GOT3 (cell line): ENCODE results near the gene STK25.

Experiments
- DNase-seq: peaks from one replicate; lab custom pipeline; 2025; ENCODE audit warnings: mixed read lengths; lab: John Stamatoyannopoulos, UW

The STK25 gene

DNA sequence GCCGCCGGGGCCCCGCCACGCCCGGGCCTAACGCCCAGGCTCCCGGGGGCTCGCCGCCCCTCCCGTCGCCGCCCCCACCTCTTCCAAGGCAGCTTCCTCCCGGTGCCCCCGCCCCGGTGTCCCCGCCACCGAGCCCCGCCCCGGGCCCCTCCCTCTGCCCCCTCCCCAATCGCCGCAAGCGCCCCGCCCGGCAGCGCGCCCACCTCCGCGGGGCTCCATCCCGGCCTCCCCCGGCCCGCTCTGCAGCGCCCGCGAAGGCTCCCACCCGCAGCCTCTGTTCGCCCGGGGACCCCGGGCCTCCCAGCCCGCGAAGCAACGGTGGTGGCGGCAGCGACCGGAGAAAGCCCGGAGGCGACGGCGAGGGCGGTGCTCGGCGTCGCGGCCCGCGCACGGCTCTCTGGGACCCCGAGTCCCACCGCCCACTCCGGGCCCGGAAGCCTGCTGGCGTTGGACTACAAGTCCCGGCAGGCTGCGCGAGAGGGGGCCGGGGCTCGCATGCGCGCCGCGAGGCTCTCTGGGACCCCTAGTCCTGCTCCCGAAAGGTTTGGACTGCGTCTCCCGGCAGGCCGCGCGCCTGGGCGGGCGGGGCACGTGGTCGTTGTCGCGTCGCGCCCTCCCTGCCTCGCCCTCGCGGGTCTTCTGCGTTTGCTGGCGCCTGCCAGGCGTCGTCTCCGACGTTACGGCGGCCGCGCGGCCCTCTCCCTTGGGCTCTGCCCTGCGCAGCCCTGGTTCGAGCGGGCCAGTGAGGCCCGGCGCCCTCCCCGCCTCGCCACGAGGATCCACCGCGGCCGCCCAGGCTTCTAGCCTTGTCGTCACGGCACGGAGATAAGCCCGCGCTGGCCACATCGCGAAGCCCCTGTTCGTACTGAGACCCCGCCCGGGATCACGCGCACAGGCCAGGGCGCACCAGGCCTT, at the start of gene STK25:
Gene STK25 (minus strand): TSS at position 345 of the 915 bp plus-strand sequence. CDS start 549 bp downstream, outside the sequence.
- DNase-seq, result peak; percentile 84

DNA sequence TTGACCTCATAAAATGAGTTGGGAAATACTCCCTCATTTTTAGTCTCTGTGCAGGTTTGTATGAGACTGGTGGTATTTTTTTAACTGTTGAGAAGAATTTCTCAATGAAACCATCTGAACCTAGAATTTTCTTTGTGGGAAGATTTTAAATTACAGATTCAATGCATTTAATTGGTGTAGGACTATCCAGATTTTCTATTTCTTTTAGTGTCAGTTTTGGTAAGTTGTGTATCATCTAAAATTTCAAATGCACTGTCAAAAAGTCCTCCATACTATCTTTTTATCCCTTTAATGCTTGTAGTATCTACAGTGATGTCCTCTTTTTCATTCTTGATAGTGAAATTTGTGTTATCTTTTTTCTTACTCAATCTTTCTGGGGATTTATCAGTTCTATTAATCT, 48.4 kb upstream of the STK25 start:
- no peak for DNase-seq

DNA sequence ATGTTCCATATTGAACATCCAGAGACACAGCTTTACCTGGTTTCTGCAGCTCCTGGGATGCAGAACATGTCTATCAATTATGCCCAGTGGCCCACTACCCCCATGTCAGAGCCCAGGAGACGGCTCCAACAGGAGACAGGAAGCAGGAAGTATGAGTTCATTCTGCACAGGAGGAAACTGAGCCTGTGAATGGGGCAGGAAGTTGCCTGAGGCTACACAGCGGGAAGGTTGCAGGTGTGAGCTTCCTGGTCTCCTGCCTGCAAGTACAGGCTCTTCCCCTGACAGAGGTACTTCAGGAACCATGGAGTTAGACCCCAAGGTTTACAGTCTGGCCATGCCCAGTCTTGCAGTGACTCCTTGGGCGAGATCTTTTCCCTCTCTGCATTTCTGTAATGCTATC, 47.3 kb upstream of the STK25 start:
- no peak for DNase-seq

DNA sequence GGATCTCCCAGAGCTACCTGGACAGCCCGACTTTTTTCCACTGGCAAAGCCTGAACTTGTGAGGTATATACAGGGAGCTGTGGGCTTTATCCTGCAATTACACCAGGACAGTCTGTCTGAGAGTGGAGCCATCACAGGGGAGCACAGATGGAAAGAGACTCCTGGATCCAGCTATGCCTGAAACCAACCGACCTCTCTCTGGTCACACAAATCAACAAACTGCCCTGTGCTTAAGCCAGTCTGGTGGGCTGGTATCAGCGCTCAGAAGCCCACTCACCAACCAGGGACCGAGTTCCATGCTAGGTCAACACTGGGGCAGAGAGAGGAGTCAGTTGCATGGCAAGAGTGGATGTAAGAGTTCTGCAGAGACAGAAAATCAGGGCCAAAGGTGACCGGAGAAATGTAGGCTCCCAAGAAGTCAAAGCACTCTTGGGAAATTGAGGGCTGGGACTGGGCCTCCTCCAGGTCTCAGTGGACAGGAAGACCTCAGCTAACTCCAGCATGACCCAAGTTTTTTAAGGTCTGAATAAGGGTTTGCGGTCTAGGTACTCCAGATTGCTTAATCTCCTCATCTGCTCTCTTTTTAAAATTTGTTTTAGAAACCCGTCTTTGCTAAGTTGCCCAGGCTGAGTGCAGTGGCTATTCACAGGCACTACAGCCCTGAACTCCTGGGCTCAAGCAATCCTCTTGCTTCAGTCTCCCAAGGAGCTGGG, 46.4 kb upstream of the STK25 start:
- DNase-seq, result no peak

DNA sequence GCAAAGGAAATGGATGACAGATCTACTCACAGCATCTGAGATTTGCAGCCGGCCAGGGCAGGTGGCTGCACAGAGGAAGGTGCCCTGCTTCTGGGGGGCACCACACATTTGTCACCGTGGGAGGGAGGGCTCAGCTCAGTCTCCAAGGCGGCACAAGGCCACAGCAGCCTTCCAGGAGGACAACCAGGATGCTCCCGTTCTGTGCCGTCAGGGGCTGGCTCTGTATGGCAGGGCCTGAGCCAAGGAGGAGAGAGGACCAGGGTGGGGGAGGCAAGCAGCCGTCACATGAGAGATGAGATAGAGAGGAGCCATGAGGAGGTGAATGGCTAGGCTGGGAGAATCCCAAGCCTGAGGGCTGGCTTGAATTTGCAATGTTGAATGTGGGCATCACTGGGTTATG, 45.6 kb upstream of the STK25 start:
- DNase-seq, result no peak

DNA sequence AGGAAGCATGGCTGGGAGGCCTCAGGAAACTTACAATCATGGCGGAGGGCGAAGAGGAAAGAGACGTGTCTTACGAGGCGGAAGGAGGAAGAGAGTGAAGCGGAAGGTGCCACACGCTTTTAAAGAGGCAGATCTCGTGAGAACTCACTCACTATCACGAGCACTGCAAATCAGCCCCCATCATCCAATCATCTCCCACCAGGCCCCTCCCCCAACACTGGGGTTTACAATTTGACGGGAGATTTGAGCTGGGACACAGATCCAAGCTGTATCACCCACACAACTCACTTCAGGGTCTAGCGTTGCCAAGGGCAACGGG, 45.1 kb upstream of the STK25 start:
- no peak for DNase-seq

DNA sequence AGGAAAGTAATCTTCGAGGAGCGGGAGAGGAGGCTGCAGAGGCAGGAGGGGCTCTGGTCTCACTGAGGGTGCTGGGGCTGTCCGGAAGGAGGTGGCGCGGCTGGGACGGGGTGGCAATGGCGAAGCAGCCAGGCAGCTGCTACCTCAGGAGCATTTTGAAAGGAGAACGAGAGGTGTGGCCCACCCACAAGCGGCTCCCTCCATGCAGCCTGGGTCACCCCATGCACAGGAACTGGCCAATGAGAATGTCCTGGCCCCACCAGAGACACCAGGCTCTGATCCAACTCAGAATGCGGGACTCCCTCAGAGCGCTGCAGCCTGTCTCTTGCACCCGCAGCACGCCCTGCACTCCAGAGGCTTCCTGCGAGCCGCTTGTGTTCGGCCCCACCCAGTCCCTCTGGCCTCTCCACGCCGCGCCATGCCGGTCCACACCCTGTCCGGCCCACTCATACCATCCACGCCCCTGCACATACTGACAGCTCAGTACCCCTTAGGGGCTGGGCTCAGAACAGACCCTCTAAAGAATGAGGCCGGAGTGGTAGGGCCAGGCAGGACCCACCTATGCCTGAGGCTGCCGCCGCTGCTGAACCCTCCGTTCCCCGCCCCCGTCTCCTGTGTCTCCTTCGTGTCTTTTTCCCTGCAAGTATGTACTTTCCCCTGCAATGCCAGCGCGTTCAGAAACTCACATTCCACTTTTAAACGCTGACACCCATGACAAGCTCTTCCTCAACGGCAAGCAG, 43.8 kb upstream of the STK25 start:
- DNase-seq, result no peak

DNA sequence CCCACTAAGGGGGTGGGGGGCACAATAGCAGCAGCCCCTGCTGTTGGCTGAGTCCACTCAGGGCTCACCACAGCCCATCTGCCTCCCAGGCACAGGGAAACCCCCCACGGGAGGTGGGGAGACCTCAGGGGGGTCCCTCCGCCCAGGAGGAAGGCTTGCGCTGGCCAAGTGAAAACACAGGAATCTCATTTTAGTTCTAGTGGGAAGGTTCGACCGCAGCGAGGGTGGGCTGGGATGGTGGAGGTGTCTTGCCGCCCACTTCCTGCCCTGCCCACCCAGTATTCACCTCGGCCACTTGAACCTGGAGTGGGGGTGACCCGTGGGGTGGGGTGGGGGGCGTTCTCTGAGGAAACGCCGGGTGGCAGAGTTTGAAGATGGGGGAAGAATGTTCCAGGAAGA, 43.2 kb upstream of the STK25 start:
- DNase-seq, result no peak

DNA sequence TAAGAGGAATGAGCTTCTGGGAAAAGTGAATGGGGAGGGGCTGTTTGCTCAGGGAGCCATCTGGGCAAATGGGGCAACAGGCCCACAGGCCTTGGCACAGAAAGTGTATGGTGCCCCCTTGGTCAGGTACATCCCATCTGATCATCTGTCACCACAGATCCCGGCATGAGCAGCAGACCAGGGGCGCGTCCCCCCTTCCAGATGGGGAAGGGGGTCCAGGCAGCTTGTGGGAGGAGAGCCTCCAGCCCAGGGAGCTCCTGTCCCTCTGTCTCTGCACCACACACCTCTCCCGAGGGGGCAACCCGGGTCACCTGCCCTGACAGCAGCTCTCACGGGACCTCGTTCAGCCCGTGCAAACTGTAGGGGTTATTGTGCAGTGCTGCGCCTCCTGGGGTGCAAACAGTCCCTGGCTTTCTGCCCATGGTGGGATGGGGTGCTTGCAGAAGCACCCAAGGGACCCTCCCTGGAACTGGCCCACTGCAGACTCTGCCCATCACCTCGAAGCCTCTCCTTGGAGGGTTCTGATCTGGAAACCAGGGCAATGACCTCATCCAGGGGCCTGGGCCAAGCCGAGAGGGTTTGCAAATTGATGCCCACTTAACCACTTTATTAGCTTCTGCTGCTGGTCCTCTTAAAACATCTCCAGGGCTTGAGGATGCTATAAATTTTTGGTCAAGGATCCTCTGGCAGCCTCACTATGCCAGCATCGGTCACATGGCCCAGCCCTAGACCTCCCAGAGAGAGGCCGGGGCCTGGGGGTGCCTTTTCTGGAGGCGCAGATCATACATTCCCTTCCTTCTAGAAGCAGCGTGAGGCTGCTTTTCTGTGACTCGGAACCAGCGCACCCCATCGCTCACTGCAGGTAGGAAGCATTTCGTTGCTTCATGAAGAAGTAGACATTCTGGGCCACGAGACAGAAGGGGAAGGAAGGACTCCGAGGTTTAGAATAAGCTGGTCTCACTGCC, 42.5 kb upstream of the STK25 start:
- DNase-seq, result no peak

DNA sequence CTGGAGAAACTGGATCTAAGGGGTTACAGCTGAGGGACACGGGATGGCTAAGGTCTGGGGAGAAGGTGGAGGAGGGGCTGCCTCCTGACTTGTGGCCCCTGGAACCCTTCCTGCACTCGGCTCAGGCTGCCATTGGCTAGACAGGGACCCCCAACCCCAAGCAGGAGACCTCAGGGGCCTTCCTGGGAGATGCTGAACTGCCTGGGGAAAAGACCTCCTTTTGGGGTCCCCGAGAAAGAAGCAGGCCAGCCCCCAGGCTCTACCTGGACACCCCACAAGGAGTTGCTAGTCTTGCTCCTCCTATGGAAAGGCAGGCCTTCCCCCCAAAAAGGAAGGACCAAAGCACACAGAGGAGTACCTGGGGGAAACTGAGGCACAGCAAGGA, 40.1 kb upstream of the STK25 start:
- no peak for DNase-seq

DNA sequence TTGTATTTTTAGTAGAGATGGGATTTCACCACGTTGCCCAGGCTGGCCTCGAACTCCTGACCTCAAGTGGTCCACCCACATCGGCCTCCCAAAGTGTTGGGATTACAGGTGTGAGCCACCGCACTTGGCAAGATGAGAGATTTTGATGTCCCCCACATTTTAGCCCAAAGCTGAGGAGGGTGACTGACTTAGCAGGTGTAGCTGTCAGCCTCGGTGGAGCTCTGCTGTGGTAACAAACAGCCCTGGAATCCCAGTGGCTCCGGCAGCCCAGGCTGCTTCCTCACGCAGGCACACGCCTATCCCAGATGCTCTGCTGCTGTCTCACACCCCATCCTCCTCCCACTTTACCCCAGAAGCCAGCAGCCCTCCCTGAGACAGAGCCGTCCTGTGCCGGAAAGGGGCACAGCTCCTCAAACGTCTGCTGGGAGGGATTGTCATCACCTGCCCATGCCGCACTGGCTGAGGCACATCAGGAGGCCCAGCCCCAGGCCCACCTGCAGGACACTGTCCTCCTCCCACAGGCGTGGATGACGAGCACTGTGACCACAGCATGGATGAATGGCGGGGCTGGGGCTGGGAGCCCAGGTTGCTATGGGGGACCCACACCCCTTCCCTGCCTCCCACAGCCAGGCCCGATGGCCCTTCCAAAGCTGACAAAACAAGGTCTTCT, 39.5 kb upstream of the STK25 start:
- no peak for DNase-seq

DNA sequence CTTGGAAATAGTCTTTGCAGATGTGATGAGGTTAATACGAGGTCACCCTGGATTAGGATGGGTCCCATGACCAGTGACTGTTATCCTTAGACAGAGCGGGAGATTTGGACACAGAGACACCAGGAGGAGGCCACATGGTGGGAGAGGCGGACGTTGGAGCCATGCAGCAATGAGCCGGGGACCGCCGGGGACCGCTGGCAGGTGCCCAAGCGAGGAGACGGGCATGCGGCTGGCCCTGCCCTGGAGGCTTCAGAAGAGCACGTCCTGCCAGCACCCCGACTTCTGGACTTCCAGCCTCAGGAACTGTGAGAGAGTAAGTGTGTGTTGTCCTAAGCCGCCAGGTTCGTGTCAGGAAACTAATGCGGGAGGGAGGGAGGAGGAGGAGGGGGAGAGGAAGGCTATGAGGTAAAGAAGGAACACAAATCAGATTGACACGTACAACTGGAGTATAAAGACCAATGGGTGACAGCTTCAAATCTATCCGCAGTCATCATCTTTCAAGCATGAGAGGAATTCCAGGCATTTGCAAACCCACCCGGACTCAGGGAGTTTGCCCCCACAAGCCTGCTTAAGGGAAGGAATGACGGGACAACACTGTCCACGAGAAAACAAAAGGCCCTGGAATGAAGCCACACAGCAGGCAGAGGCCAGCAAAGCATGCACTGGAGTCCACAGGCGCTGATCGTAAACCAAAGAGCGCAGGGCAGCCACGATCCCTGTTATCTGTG, 38.6 kb upstream of the STK25 start:
- no peak for DNase-seq

DNA sequence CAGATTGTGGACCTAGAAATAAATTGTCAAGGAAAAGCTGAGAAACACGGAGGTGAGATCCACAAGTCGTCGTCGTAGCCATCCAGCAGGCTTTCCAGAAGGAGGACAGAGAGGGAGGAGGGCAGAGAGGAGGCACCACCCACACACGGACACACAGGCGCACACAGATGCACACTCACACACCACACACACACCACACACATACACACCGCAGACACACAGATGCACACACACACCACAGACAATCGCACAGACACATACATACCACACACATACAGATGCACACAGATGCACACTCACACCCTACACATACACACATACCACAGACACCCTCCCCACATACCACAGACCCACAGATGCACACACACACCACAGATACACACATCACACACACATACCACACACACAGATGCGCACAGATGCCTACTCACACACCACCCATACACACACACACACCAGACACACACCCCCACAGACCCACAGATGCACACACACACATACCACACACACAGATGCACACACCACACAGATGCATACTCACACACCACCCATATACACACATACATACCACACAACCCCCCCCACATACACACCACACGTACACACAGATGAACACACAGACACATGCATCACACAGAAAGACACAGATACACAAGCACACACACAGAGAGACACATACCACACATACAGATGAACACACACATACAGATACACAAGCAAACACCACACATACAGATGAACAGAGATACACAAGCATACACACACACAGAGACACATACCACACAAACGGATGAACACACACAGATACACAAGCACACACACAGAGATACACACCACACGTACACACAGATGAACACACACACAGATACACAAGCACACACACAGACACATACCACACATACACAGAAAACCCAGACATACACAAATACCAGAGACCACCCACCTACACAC, 37.4 kb upstream of the STK25 start:
- no peak for DNase-seq

DNA sequence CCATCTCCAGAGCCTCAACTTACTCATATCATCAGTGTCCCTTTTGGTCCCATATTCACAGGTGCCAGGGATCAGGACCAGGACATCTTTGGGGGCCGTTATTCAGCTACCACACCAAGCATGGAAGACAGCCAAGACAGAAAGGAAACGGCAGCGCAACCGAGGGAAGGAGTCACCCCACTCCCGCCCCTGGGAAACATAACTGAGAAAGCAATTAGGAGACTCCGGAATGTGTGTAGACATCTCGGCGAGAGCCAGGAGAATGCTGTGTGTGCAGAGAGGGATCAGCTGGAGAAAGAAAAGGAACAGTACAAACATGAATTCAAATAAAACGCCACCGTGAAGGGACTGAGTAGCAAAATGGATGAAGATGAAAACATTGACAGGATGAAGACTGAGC, 36.7 kb upstream of the STK25 start:
- DNase-seq, result no peak

DNA sequence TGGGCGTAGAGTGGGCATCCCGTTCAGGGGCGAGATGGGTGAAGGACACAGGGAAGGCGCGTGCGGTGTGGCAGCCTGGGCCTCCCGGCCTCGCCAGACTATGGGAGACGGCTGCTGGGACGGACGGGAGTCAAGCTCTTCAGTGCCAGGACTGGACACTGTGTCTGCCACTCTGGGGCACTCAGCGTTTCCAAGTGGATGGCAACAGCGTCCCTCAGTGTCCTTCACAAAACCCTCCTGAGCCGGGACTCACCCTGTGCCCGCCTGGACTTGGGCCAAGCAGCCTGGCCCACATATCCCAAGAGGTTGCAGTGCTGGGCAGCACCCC, 33.9 kb upstream of the STK25 start:
- DNase-seq, result no peak

DNA sequence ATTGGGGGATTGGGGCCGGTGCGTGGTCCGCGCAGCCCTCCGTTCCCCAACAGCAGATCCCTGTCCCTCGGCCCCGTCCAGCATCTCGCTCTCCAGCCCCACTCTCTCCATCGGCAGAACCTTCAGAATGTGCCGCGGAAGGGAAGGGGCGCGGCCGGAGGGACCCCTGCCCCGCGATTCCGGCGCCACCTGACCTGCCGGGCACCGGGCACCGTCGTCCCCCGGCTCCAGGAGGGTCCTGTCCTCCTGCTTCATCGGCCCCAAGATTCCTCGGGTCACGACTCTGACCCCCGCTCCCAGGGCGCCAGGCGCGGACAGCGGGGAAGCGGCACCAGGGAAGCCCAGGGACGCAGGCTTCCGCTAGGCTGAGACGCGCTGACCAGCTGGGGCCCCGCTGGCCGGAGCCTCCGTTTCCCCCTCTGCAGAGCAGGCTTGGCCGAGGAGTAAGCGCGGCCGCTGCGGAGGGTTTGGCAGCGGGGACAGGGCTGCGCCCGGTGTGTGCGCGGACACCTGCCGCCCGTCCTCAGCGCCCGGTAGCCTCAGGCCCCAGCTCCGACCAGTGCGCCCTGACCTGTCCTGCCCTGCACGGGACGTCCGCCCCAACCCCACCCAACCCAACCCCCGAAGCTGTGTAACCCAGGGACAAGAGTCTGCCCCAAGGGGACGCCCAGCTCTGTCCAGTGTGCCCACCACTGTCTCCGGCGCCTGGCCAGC, 33.3 kb upstream of the STK25 start:
- no peak for DNase-seq

DNA sequence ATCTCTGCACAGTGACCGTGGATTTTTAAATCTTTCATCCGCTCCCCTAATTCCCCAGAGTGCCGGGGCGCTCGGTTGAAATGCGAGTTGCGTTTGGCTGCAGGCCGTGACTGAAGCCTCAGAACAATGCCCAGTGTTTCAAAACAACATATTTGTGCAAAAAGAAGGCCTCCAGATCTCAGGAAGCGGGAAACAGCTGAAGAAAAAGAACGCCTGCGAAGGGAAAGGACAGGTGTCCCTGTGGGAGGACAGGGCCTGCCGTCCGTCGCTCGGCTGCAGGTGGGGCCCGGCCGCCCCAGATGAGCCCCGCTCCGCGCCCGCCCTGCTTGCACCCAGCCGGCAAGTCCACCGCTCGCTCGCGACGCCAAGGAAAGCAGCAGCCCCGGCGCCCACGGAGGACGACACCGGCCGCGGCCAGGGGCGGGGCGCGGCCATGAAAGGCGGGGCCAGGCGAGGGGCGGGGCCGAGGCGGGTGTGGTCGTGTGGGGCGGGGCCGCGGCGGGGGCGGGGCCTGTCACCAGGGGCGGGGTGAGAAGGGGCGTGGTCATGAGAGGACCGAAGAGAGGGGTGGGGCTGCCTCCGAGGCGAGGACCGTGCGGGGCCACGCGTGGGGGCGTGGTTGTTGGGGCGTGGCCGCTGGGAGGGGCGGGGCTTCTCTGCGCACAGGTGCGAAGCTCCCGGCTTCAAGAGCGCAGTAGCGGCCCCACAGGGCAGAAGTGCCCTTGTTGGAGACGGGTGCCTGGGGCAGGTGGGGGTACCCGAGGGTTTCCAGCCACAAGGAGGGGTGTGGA, 32.6 kb upstream of the STK25 start:
- DNase-seq, result no peak

DNA sequence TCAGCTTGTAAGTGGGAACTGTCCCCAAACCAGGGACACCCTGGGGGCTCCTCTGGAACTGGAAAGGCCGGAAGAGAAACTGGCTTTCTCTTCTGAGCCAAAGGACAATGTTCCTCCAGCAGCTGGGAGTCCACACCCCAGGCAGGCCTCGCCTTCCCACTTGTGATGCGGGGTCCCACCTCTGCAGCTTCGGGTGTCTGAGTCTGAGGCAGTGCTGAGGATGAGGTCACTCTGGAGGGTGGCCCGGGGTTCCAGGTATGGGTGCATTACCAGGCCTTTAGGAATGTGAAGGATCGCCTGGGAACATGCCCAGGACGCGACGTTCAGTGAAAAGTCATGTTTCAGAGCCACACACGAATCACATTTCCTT, 32.0 kb upstream of the STK25 start:
- no peak for DNase-seq
